Germinal center (tissue), 1 donor: ENCODE measurements around the gene SETBP1.
A peak's percentile ranks its signal among the peaks of the same experiment; 100 is the strongest.

Experiments
- DNase-seq: peaks from one replicate; pipeline ENCODE4 v3.0.0; 2012; ENCODE audit warnings: mixed read lengths, low spot score

The SETBP1 gene

GRCh38 chr18:44816050-44816449 is 135.4 kb downstream of the SETBP1 start:
- no peak for DNase-seq

GRCh38 chr18:44816477-44816876 is 135.8 kb downstream of the SETBP1 start:
- DNase-seq = no peak

DNA sequence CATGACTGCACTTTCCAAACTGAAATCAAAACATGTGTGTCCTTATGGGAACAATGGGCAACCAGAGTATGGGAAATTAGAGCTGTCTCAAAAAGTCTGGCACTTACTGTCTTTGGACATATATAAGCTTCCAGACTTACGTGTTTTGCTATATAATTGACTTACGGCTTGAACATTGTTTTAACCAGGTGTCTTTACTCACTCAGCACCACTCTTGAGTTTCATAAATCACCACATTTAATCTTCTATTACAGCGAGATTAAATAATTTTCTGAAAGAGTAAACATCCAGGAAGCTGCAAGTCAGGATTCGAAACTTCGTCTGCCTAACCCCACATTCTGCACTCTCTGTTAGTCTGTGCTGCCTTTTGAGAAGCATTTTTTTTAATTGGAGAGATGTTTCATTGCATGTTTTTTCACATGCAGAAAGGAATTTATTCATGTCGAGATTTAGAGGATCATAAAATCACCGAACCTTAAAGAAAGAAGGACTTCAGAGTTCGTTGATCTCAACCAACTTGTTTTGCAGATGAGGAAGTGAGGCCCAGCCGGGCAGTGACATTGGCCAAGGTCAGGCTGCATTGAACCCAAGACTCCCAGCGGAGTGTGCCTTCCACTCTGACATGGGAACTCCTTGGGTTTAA is 137.3 kb downstream of the SETBP1 start:
- DNase-seq = peak; percentile 12

DNA sequence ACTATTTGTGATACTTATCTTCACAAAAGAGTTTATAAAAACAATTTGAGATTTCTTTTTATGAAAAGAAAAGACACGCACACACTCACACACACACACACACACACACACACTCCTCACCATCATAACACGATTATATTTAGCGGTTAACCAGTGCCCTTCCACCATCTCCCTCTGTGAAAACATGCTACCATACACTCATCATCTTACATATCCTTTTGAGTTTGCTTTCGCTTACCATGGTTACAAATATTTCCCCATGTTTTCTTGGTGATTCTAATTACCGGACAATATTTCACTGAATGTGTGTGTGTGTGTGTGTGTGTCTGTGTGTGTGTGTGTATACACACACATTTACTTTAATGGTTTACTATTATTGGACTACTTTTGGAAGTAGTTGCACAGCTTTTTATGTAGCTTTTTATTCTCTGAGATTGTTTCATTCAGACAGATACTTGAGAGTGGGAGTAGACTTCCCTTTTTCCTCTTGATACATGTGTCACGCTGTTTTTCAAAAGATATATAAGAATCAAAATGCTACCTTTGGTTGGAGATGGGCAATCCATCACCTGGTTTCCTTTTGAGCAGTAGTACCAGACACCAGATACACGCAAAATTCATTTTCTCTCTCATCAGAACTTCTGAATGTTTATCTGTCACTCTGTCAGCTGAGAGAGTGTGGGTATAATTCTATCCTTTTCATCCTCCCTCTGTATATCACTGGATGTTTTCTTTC is 138.1 kb downstream of the SETBP1 start:
- DNase-seq = no peak

DNA sequence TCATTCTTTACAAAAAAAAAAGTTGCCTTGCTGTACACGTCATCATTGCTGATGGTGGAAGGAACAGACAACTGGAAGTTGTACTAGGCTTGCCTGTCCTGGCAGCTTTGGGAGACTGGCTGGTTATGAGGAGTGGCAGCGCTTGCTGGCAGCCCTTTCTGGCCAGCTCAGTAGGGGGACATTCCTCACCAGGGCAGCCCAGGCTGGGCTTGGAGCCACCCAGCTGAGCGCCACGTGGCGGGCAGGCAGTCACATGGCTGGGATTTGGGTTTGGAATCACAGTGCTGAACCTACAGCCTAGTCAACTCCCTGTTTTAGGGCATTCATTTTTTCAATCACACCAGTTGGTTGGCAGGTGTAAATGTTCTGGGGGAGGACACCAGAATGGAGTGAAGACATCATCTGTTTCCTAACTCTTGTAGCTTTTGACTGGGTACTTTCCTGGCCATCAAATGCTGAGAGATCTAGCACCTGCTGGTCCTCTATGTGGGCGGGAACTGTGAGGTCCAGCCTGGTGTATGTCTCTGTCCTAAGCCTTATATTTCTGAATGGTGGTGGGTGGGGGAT is 139.3 kb downstream of the SETBP1 start:
- DNase-seq = no peak

GRCh38 chr18:44821924-44822323 is 141.2 kb downstream of the SETBP1 start:
- no peak for DNase-seq

- DNase-seq = no peak
Observed at GRCh38 chr18:44823286-44823685, 142.6 kb downstream of the SETBP1 start.

DNA sequence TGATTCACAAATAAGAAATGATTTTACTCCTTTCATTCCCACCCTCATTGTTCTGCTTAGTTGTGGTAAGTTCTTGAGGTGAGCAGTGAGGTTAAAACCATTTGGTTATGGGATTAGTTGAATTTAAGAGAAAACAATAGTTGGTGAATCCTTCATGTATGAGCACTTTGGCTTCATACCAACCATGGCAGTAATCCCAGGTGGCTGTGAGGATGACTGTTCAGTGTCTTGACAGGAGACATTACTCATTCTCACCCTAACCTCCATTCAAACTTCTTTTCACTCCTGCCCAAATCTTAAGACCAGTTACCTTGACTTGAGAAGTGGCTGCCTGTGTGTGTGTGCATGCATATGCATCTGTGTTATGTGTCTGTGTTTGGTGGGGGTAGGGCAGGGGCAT is 143.1 kb downstream of the SETBP1 start:
- no peak for DNase-seq

GRCh38 chr18:44824884-44825283 is 144.2 kb downstream of the SETBP1 start:
- DNase-seq = no peak

DNA sequence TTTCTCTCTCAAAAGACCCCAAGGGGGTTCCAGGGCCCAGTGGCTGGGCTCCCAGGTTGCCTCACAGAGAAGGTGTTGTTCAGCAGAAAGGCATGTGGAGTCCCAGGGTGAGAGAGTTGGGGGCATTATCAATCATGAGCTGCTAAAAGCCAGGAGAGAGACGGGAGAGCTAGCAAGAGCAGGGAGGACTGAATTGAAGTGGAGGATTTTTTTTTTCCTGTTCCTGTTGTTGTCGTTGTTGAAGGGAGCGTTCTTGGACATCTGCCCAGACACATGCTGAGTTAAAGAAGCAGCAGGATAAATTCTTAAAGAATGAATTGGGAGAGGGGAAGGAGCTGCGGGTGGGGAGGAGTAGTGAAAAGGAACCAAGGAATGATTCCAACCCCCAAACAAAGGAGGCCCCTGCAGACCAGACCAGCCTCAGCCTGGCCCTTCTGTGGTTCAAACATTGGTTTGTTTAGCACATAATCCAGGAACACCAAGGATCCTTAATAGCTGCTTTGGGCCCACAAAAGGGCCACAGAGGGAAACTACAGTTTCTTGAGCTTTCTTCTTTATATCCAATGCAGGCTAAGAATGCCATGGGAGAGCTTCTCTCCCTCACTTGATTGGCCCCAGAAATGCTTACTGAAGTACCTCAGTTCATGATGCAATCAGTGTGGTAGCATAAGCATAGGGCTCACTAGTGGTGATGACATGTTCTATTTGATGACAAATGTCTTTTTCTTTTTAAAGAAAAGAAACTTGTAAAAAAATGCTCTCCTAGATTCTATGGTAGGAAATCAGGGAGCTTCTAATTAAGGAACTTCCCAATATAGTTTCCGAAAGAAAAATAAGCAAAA is 146.0 kb downstream of the SETBP1 start:
- no peak for DNase-seq

DNA sequence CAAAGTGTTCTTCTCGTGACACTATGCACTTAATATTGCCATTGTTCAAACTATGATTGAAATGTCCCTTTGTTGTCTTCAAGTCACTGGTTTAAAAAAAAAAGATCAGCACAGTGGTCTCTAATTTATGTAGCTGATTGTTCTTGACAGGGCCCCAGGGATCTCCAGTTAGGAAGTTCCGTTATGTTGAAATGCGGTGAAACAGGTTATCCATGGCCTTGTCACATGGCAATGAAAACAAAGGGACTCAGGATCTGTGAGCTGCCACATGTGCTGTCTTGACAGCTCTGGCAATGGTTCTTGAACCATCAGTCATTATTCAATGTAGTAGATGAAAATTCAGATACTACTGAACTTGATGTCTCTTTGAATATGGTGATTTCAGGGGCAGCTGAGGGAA is 147.4 kb downstream of the SETBP1 start:
- no peak for DNase-seq

DNA sequence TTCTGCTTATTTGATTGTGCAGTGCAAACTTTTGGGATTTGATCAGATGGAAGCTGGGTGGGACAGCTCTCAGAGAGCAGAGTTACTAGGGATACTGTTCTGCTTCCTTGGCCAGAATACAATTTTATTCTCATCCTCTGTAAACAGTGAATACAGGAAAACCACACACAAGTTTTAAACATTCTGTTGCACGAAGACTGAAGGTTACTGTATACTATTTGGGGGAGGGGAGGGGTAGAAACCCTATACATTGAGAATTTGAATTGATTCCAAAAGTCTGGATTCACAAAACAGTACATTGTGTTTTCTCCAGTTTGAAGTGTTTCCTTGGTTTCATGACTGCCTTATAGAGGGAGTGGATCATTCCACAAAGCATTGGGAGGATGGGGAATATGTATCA is 149.9 kb downstream of the SETBP1 start:
- no peak for DNase-seq

DNA sequence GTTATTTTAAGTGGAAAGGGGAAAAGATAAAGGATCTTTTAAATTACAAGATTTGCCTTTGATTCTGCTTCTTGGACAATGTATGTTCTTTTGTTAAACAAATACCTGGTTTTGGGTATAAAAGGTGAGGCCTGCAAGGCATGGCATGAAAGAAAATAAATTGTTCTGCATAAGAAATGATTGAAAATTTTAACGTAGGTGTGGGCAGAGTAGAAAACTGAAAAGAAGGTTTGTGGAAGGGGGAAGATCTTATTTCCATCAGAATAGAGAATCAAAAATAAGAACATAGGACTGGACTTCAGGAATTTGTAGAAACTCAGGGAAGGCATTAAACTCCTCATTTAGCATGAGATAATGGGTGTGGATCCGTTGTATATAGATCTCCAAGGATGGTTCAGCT is 153.1 kb downstream of the SETBP1 start:
- no peak for DNase-seq

DNA sequence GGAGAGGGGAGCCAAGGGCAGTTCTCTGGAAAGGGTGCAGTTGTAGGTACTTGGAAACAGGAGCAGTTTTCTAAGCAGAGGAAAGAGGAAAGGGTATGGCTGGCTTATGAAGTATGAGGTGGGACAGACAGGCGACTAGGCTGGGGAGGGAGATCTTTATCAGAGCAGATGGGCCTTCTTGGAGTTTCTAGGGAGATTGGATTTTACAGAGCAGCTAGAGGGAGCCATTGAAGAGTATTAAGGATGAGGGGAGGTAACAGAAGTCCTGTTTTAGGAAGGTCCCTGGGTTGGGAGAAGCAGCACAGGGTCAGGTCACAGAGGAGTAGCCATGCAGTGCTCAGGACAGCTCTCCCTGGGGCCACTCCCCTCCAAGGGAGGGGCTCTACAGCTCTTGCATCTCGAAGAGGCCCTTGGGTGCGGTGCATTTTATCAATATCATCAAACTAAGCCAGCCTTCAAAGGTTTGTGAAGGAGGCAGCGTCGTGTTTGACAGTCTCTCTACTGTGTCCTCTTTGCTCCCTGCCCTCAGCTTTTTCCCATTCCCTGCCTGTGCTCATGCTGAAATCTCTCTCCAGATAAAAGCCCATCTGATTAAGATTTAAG is 154.3 kb downstream of the SETBP1 start:
- no peak for DNase-seq

DNA sequence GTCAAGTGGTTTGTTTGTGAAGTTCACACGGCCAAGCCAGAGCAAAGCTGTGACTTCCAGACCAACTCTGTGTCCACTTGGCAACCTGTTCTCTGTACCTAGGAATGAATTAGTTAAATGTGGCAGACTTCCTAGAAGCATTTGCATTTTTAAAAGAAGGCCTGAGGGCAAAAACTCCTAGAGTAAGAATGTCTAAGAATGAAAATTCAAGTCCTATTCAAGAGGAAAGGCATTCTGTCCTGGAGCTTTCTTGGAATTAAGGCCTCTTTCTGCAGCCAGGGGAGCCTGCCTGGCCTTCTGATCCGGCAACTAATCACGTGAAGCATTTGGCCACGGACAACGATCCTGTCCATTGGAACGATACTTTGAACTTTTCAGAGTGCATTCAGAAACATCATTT is 155.0 kb downstream of the SETBP1 start:
- no peak for DNase-seq

- DNase-seq = no peak
Observed at GRCh38 chr18:44836263-44836662, 155.6 kb downstream of the SETBP1 start.

GRCh38 chr18:44837482-44838180 is 156.9 kb downstream of the SETBP1 start:
- no peak for DNase-seq

DNA sequence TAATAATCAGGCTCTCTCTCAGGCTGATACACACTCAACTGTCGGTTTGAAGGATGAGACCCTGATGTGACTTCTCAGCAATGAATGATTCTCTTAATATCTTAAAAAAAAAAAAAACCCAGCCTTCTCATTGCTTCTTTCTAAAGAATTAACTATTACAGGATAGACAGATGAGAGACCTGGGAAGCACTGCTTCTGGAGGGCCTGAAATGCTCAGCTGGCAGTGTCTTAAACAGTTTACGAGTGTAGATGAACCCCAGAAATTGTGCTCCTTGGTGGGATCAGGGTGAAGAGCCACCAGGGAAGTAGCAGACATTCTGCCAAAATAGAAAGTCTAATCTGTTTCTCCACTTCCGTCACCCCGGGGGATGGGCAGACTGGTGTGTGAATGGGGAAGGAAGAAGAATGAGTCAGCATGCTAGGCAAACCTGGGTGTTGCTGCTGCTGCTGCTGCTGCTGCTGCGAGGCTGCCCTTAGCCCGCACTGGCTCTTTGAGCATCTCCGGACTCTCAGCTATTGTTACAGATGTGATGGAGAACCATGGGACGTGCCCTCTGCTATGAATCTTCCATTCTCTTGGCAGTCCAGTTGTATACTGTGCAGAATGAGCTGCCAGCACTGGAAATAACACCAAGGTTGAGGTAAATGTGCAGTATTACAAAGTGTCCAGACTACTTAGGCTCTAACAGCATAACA is 158.4 kb downstream of the SETBP1 start:
- DNase-seq = peak; percentile 63

GRCh38 chr18:44840058-44840790 is 159.5 kb downstream of the SETBP1 start:
- no peak for DNase-seq

GRCh38 chr18:44841221-44841620 is 160.5 kb downstream of the SETBP1 start:
- DNase-seq = no peak
